22Rv1 (cell line): ENCODE measurements around the gene DSCAML1.

ENCODE experiments used
- ZFX ChIP-seq: fragments of 450-650 bp; IDR thresholded peaks from 2 replicates; pipeline ENCODE4 v1.6.1; 2017; ENCODE audit warnings: antibody characterized with exemption, borderline replicate concordance
- TF ChIP-seq, protein P1 (sequence below): fragments of 450-650 bp; IDR thresholded peaks from 2 replicates; pipeline ENCODE4 v1.5.1; 2017; ENCODE audit warnings: mild to moderate bottlenecking

DNA sequence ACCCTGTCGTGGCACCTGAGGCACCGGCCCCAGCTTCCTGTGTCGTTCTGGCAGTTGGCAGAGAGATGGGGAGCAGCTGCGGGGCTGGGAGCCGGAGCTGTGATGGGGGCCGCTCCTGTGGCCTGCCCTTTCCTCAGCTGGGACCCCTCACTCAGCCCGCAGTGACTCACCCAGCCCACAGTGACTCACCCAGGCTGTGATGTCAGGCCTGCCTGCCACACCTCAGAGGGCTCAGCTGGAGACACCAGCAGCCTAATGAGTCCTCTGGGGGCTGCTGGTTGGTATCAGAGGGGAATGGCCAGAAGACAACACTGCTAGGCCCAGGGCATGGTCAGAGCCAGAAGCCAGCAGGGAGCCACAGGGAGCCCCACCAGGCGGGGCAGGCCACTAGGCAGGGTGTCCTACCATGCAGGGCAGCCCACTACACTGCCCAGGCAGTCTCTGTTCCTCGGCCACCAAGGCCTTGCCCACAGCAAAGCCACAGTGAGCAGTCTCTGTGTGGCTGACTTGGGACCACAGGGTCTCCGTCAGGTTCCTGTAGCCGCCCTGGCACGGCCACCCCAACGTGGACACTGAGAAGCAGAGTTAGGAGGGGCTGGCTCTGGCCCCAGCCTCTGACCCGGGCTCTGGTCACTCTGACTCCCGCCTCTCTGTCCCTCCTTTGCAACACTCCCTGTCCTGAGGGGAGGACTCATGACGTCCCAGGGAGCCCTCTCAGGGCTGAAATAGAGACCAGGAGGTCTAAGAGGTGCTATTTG lies 31.8 kb upstream of the DSCAML1 start:
- TF ChIP-seq, protein P1, sequence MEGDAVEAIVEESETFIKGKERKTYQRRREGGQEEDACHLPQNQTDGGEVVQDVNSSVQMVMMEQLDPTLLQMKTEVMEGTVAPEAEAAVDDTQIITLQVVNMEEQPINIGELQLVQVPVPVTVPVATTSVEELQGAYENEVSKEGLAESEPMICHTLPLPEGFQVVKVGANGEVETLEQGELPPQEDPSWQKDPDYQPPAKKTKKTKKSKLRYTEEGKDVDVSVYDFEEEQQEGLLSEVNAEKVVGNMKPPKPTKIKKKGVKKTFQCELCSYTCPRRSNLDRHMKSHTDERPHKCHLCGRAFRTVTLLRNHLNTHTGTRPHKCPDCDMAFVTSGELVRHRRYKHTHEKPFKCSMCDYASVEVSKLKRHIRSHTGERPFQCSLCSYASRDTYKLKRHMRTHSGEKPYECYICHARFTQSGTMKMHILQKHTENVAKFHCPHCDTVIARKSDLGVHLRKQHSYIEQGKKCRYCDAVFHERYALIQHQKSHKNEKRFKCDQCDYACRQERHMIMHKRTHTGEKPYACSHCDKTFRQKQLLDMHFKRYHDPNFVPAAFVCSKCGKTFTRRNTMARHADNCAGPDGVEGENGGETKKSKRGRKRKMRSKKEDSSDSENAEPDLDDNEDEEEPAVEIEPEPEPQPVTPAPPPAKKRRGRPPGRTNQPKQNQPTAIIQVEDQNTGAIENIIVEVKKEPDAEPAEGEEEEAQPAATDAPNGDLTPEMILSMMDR = no peak
- no peak for TF ChIP-seq ZFX
